Measurements from ENCODE around the gene ASB6. TPM values are rescaled to one million over a fixed set of nuclear protein-coding genes. Genes with fewer than 3 reads are reported as not detected.
A peak's percentile ranks its signal among the peaks of the same experiment; 100 is the strongest.
"Not testable (repeated sequence)": the region's sequence is repeated elsewhere in the genome, so short reads cannot be mapped to it uniquely, and the experiment has no call there.

The ASB6 gene
- total RNA-seq, 6 donors from 2014 or later: 15.4 to 51.3 (median 21.9) TPM

DNA sequence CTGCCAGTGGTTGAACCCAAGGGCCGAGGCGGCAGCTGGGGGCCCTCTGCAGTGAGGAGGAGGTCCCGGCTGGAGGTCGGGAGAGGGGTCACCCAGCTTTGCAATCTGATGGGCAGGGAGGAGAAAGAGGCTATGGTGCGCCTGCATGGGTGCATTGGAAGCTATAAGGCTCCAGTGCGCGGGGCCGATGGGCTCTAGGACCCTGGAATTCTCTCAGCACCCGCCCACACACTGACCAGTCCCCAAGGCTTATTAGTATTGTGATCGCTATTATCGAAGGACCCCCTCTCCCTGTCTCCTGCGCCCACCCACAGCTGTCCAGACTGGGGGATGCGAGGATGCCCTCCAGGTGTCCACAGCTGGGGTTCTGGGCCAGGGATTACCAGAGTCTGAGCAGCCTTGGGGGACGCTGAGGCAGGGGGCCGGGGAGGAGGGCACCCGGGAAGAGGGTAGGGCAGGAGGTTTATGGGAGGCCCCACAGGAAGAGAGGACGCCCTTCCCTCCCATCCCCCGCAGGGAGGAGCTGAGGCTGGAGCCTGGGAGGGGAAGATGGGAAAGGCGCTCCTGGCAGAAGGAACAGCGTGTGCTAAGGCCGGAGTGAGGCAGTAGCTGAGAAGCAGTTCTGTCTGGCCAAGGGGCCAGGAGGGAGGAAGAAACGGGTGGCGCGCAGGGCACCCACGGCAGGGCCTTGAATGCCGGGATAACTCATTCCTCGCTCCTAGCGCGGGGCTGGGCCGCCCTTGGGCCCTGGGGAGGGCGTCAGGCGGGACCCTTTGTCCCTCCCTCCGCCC lies 45.2 kb downstream of the ASB6 start:
- TF ChIP-seq POLR2AphosphoS5 (IDR thresholded peaks at IDR 0.05) (peak; percentile 40 to 84), EP300 (IDR thresholded peaks at IDR 0.05) (peak in 1 of 4 donors; percentile 53), POLR2A (IDR thresholded peaks at IDR 0.05) (no peak)
- TF ChIP-seq, protein P1, sequence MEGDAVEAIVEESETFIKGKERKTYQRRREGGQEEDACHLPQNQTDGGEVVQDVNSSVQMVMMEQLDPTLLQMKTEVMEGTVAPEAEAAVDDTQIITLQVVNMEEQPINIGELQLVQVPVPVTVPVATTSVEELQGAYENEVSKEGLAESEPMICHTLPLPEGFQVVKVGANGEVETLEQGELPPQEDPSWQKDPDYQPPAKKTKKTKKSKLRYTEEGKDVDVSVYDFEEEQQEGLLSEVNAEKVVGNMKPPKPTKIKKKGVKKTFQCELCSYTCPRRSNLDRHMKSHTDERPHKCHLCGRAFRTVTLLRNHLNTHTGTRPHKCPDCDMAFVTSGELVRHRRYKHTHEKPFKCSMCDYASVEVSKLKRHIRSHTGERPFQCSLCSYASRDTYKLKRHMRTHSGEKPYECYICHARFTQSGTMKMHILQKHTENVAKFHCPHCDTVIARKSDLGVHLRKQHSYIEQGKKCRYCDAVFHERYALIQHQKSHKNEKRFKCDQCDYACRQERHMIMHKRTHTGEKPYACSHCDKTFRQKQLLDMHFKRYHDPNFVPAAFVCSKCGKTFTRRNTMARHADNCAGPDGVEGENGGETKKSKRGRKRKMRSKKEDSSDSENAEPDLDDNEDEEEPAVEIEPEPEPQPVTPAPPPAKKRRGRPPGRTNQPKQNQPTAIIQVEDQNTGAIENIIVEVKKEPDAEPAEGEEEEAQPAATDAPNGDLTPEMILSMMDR (IDR thresholded peaks at IDR 0.05): no peak
- H3K4me3 ChIP-seq: peak overlapping the region; percentile 41 to 55 (median 42)
- DNase-seq: peak in 1 of 2 donors; percentile 61

DNA sequence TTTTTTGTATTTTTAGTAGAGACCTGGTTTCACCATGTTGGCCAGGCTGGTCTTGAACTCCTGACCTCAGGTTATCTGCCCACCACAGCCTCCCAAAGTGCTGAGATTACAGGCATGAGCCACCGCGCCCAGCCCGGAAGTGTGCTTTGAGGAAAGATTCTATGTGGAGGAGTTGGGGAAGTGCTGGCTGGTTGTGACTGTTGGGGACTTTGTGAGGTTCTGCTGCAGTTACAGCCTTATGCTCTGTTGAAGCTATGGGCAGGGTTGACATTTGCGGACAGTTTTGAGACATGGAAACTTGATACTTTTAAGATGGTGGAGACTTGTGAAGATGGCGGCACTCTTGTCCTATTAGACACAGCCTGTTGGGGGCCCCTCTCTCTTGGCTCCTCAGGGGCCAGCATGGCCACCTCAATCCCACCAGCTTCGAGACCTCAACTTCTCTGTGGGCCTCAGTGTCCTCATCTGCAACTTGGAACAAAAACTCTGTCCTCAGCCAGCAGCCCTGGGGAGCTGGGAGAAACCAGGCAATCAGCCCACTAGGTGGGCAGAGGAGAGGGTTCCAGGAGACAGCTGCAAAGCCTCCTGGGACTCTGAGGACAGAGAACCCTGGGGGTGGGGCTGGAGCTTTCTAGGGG lies 45.9 kb downstream of the ASB6 start:
- 67 to 80% methylated on average over 3 to 6 of the region's 6 CpGs for WGBS, 2 donors
- Histone ChIP-seq H3K36me3 (no peaks in the 10 kb centered on the region), H3K27me3 (no peaks in the 10 kb centered on the region), H3K4me3 (peak overlapping the region in 1 of 4 donors; percentile 44), H3K9me3 (no peaks in the 10 kb centered on the region), H3K27ac (peak overlapping the region; percentile 30 to 92 (median 84)), H3K4me1 (peaks cover 25 to 38% (median 32%) of the 10 kb centered on the region in 4 donors)
- no peak for DNase-seq
- ATAC-seq (ENCODE audit: low FRiP score in 2 of 2): peak in 1 of 2 donors; percentile 28
- no peak for TF ChIP-seq EP300 (IDR thresholded peaks at IDR 0.05)
- TF ChIP-seq POLR2AphosphoS5 (IDR thresholded peaks at IDR 0.05): no peak
- TF ChIP-seq, protein P1 (IDR thresholded peaks at IDR 0.05): no peak
- TF ChIP-seq POLR2A (IDR thresholded peaks at IDR 0.05): no peak

More for the DNA sequence above, 45.2 kb downstream of the ASB6 start:
- no peaks in the 10 kb centered on the region for H3K27me3 ChIP-seq
- ATAC-seq (ENCODE audit: low FRiP score in 2 of 2): peak; percentile 56 to 80
- 39 to 44% methylated on average over 20 to 29 of the region's 33 CpGs for WGBS, 2 donors
- H3K9me3 ChIP-seq: no peaks in the 10 kb centered on the region
- H3K27ac ChIP-seq: peak overlapping the region; percentile 78 to 93 (median 90)
- no peaks in the 10 kb centered on the region for H3K36me3 ChIP-seq
- H3K4me1 ChIP-seq: peaks cover 25 to 38% (median 32%) of the 10 kb centered on the region in 4 donors

DNA sequence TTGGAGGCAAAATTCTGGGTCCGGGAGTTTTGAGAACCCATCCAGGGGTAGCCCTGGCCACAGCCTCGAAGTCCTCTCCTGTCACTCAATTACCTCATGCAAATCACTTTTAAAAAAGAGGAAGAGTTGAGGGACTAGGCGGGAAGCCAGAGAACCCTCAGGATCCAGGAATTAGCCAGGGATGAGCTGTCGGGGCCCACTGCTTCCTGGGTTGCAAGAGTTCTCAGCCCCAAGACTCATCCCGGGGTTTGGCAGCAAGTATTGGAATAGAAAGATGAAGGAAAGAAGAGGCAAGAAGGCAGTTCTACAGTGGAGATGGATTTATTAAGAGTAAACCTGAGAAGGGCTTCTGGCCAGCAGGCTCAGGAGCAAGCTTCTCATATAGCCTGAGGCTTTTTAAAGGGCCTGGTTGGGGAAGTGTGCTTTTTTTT lies 46.6 kb downstream of the ASB6 start:
- WGBS, 2 donors: 48 to 56% methylated on average over 5 of the region's 5 CpGs
- H3K4me3 ChIP-seq: no peak overlapping the region
- no peak for DNase-seq
- H3K36me3 ChIP-seq: no peaks in the 10 kb centered on the region
- no peak for ATAC-seq (ENCODE audit: low FRiP score in 2 of 2)
- H3K27me3 ChIP-seq: no peaks in the 10 kb centered on the region
- H3K9me3 ChIP-seq: no peaks in the 10 kb centered on the region
- H3K27ac ChIP-seq: peak overlapping the region in 3 of 4 donors; percentile 13 to 57 (median 30)
- TF ChIP-seq, protein P1 (IDR thresholded peaks at IDR 0.05): no peak
- TF ChIP-seq POLR2AphosphoS5 (IDR thresholded peaks at IDR 0.05) (no peak), EP300 (IDR thresholded peaks at IDR 0.05) (no peak), POLR2A (IDR thresholded peaks at IDR 0.05) (no peak)
- peaks cover 25 to 38% (median 32%) of the 10 kb centered on the region in 4 donors for H3K4me1 ChIP-seq

DNA sequence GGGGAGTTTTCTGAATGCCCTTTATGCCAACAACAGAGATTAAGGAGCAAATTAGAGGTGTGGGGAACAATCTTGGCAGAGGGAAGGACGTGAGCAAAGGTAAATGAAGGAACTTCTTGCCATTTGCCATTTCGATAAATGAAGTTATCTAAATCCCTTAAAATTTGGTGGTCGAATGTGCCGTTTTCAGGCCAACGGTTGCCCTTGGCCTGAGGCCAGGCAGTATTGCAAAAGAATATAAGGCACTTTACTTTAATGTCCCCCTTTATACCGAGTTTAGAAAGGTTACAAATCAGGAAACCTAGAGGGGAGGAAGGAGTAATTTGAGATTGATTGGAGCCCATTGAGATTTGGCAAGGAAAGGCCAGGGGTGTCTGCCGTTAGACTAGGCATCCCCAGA lies 47.3 kb downstream of the ASB6 start:
- Histone ChIP-seq H3K4me3 (no peak overlapping the region), H3K27me3 (no peaks in the 10 kb centered on the region), H3K27ac (peak overlapping the region in 2 of 4 donors; percentile 13 to 57), H3K9me3 (no peaks in the 10 kb centered on the region), H3K36me3 (no peaks in the 10 kb centered on the region), H3K4me1 (peaks cover 25 to 38% (median 32%) of the 10 kb centered on the region in 4 donors)
- TF ChIP-seq EP300 (IDR thresholded peaks at IDR 0.05): no peak
- no peak for TF ChIP-seq POLR2AphosphoS5 (IDR thresholded peaks at IDR 0.05)
- TF ChIP-seq, protein P1 (IDR thresholded peaks at IDR 0.05): no peak
- TF ChIP-seq POLR2A (IDR thresholded peaks at IDR 0.05): no peak
- 33 to 37% methylated on average over 7 of the region's 7 CpGs for WGBS, 2 donors
- ATAC-seq (ENCODE audit: low FRiP score in 2 of 2) (no peak), DNase-seq (no peak)

DNA sequence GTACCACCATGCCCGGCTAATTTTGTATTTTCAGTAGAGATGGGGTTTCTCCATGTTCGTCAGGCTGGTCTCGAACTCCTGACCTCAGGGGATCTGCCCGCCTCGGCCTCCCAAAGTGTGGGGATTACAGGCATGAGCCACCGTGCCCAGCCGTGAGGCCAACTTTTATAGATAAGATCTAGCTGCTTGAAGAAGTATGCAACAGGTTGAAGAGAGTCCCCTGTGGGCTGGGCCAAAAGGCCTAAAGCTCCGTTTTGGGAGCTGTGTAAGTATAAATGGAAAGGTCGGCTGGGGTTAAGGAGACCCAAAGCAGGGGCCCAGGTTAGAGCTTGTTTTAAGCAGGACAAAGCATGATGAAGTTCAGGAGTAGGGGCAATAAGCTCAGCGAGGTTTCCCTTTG lies 49.2 kb downstream of the ASB6 start:
- DNase-seq; H3K36me3 ChIP-seq; H3K4me3 ChIP-seq; ATAC-seq (ENCODE audit: low FRiP score in 2 of 2); H3K27ac ChIP-seq; H3K27me3 ChIP-seq; H3K9me3 ChIP-seq: not testable (repeated sequence)
- WGBS, 2 donors: 83 to 85% methylated on average over 10 of the region's 10 CpGs
- H3K4me1 ChIP-seq: peaks cover 20 to 31% (median 24%) of the 10 kb centered on the region in 4 donors
